ENCODE data around the gene MDN1.
A peak's percentile ranks its signal among the peaks of the same experiment; 100 is the strongest.

Gene MDN1

DNA sequence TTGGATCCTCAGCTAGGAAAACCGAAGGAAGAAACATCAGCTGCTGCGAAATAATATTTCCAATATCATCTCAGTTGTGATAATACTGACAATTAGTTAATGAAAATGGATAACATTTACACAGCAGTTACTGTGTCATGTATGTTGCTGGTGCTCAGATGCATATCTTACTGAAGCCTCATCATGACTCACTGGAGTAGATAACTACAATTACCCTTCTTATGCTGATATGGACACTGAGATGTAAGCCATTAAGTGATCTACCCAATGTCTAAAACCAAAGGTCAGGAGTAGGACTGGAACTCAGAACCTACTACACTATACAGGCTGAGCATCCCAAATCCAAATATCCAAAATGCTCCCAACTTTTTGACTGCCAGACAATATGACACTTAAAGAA is 126.4 kb downstream of the MDN1 start:
- no peak for DNase-seq

DNA sequence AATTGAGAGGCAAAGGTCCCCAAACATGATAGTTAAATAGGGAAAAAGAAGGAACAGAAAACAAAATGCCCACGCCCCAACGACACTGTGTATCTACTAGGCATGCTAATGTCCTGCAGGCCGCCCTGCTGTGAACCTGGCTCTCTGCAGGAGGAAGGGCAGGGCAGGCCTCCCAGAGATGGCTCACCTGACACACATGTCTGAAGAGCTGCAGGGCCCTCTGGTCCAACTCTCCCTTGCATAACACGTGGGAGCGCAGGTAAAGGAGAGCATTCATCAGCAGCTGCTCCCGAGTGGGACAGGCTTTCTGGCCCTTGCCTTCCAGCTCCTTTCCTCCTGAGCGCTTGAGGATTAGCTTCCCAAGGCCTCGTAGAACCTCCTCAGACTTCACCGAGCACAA is 127.3 kb downstream of the MDN1 start:
- DNase-seq: no peak

DNA sequence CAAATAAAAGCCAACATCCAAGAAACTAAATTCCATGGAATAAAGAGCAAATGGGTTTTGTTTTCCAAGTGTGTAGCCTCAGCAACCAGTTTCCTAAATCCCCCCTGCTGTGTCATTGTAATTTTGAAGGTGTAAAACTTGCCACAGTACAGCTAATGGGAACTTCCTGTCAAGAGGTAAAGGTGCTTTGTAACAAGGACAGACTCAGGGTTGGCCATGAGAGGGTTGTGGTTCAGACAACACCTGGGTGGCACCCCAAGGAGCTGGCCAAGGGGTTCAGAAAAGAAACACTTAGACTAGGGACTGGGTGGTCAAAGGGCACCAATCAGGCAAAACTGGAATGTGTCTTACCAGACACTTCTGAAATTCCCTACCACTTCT is 128.7 kb downstream of the MDN1 start:
- no peak for DNase-seq

DNA sequence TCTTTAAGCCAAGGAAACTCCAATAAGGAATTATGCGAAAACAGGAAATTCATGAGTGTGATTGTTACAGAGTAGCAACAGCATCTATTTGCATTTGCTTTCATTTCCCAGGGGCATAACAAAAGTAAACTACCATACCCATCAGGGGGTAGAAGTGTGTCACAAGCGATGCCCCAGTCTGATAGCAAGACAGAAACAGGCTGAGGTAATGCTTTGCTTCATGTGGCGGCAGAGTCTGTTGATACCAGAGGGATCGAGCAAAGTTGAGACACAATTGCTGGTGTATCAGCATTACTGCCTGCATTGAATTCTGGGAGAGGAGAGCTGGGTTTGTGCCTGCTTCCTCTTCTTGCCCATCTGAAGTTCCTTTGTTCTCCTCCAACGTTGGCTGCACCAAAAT is 129.9 kb downstream of the MDN1 start:
- DNase-seq: no peak

DNA sequence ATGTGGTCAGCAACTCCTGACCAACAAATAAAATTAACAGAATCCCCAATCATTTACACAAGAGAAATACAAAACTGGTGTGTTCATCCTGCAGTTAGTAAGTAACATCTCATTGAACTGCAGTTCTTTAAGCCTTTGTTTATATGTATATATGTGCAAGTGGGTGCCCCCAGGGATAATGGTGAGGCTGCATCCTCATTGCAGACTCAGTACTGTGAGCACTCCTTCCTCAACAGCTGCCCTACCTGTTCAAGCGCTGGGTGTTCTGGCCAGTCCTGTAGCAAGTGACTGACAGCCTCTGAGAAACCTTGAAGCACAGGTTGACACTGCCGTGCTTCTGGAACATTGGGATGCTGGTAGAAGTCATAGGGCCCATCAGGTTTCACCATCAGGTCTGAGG is 131.3 kb downstream of the MDN1 start:
- DNase-seq: no peak

DNA sequence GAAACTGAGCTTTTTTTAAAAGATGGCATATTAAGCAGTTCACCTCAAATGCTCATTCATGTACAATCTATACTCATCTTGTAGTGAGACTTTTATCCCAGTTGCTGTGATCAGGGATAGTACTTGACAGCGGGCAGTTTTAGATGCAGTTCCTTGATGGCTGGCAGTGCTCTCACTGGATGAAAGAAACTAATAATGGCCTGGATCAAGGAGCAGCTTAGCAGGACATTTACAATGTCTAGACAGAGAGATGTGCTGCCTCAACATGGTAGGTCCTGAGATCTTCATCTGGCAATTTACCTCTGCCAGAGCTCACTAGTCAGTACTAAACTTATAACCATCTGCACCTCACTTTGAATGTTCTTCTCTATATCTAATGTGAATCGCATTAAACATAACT is 134.3 kb downstream of the MDN1 start:
- no peak for DNase-seq

DNA sequence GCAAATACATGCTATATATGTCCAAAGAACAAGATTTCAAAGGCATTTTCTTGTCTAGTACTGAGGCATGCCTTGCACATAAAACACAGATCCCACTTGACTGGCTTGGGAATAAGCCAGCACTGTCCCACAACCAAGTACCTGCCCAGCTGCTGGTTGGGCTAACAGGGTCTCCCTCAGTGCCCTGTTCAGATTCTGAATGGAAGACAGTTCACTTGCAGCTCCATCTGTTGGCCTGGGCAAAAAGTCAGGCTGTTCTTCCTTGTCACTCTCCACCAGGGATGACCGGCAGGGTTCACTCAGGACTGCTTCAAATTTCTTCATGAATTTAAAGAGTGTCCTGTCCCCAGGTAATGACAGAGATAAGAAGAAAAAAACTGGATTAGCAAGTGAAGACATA is 136.6 kb downstream of the MDN1 start:
- DNase-seq: no peak

DNA sequence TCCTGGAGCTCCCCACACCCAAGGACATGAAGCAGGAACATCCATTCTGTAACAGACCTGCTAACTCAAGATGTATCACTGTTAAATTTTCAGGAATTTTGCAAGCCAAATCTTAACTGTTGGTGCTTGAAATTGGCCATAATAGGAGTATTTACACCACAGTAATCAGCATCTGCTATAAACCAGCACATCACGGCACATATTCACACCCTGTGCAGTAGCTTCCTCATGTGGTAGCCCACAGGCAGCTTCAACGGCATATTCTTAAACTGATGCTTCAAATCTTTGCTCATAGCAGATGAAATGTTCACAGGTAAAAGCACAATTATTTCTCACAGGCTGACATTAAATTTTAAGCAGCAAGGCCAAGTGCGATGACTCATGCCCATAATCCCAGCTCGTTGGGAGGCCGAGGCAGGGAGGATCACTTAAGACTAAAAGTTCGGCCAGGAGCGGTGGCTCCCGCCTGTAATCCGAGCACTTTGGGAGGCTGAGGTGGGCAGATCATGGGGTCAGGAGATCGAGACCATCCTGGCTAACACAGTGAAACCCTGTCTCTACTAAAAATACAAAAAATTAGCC is 137.5 kb downstream of the MDN1 start:
- DNase-seq: no peak

DNA sequence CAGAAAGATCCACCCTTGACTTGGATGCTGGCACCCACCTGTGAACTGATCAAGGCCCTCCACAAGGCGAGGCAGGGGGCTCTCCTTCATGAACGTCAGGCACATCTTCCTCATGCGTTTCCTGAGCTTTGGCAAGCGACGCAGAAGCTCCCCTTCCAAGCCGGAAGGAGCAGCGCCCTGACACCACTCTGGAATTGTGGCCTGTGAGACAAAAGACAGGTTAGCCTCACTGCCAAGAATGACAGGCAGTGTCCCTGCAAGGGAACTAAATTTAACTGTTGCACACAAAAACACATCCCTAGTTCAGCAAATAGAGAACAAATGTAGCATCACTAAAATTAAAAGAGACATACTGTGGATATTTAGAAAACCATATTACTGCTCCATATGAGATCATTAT is 139.0 kb downstream of the MDN1 start:
- no peak for DNase-seq

DNA sequence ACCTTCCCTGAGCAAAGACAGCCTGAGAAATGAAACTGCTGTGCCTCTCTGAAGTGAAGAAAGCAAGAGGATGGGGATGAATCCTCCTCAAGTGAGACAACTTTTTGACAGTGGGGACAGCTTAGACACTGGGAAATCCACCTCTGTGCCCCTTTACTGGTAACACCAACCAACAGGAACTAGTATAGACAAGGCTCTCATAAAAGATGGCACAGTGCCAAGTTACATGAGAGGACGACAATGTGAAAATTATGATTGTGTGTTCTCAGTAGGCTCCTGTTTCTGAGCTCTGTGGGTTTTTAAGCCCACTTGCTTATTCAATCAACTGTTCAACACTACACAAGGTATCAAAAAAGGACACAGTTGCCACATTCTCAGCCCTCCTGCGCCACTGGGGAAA is 139.4 kb downstream of the MDN1 start:
- DNase-seq: no peak

DNA sequence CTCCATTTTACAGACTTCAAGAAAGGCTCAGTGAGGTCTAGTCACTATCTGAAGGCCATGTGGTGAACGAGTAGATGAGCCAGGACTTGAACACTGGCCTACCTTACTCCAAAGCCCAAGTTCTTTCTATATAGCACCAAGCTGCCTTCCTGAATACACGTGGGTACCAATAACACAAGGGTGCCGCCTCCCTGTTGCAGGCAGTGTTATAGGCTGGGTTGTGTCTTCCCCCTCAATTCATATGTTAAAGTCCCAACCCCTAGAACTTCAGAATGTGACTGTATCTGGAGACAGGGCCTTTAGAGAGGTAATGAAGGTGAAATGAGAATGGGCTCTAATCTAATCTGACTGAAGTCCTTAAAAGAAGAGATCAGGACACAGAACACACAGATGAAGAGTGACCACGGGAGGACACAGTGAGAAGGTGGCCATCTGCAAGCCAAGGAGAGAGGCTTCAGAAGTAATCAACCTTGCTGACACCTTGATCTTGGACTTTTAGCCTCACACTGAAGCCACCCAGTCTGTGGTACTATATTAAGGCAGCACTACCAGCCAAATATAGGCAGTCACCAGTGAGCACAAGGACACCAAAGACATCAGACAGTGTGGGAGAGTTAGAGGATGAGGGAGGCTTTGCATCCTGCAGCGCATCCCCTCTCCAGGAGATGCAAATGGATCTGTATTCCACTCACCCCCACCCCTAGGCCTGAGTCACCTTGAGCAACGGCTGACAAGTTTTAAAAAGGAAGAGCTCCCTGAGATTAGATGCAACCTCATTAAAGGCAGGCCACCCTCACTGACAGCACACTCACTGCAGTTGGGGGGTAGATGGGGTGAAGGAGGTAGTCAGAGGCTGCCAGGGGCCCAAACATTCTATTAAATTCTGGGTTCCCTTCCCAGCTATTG is 140.1 kb downstream of the MDN1 start:
- DNase-seq: no peak

DNA sequence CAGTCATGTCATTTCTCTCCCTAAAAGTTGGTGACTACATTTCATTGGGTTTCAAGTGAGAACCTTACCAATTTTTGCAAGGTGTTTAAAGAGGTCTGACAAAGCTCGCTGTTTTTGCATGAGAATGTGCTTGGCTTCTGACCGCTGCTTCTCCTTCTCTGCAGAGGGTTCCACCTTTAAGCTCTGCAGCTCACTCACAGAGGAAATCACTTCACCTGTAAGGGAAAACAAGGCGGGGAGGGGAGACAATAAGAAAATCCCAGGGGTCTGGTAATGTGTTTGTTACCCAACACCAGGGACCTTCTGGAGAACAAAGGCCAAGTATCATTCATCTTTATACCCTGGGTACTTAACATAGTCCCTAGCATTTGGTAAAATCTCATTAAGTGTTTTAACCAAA is 141.1 kb downstream of the MDN1 start:
- DNase-seq: no peak

DNA sequence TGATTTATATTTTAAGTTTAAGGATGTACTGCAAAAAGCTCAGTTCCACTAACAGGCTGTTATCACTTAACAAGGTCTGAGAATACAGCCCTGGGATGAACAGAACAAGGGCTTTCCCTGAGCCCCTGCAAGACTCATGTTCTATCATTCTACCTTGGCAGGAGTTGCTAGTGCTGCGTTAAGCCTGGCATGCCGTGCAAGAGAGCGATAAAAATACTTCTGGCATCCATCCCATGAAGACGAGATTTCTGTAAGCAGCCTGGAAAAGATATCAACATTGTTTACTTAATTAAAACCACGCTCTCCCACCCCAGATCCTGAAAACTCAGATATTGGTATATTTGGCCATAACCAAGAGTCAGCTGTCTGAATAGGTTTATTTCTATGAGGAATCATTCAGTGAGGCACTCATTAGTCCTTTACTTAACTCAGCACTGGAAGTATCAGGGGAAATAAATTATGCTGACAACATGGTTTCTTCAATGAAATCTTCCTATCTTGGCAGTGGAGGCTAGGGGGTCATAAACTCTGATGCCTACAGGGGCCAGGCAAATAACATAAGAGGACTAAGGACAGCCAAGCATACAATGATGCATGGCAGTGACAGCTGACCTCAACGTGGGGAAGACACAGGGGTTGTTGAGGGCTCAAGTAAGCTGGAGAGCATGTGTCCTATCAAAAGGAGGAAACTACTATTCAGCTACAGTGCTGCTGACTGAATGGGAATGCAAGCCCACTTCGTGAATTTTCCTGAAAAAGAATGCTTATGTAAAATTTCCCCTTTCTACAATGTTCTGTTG is 143.4 kb downstream of the MDN1 start:
- DNase-seq: peak; percentile 39

DNA sequence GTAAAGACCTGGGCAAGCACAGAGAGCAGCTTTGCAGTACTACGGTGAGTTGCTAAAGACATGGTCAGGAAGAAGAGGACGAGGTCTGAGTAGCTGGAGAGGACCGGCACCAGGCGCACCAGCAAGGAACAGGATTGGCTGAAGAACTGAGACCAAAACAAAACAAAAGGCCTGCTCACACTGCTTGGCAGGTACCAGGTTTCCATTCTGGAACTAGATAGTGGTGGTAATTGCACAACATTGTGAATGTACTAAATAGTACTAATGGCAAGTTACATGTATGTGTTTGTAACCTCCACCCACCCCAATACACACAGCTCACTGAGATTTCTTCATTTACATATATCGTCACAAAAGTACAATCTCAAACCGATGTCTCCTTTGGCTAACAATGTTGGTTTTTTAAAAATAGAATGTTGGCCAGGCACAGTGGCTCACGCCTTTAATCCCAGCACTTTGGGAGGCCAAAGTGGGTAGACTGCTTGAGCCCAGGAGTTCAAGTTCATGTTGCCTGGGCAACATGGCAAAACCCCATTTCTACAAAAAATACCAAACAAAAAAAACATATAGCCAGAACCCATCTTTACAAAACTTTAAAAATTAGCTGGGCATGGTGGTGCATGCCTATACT is 148.5 kb downstream of the MDN1 start:
- no peak for DNase-seq

DNA sequence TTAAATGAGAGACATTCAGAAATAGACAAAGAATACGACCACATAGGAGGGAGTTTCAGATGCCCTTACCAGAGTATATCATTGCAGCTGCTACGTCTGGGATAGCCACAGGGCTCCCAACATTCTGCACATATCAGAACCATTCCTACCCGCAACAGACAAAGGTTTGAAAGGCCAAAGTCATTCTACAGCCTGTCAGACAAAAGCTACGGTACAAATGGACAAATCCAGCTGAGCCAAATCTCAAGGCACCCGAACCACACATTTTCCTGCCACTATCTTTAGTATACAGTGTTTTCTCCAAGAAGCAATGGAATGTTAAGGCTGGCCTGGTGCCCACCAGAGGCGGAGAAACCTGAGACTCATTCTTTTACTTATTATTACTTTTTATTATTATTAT is 150.6 kb downstream of the MDN1 start:
- peak; percentile 9 for DNase-seq

DNA sequence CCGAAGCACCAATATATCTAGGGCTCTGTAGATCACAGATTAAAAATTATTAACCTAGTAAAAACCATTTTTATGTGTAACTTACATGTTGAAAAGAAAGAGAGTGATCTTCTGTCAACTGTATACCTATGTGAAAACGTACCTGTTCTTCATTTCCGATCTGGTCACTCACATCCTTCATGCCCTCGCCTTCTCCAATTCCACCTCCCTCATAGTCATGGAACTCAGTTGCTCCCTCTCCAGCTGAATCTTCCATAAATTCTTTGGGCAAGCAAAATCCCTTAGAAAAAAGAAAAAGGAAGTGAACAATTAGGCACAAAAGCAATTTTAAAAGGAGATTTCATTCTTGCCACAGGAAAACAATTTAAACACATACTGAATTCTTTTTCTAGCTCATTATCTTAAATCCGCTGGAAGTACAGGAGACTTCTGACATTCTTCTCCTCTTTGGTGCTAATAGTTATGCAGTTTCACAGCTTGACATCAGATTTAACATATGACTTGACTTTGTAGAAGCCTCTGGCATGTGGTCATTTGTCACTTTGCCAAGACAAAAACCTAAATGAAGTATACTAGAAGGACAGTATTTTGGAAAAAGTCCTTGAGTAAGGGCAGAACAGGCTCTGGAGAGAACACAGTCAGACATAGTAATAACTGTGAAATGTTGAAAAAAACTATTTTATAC is 151.6 kb downstream of the MDN1 start:
- peak; percentile 62 for DNase-seq

DNA sequence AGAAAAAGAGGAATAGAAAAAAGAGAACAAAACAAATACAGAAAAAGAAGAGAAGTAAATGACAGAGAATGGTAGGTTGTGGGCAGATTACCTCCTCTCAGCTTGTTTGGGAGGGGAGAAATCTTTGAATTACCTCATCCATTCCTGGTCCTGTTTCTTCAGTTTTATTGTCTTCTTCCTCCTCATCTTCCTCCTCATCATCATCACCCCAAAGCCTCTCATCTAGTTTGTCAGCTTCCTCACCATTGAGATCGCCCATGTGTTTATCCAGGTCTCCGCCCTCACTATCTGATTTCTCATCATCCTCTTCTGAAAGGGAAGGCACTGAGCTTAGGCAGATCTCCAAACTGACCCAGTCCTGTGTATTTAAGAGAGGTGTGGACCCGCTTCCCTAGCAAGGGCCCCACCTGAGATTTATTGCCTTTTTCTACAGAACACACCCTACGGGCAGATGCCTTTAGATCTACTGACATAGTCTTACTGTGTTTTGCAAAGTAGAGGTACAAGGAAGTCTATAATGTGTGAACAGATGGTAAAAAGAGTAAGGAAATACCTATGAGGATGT is 156.9 kb downstream of the MDN1 start:
- no peak for DNase-seq

DNA sequence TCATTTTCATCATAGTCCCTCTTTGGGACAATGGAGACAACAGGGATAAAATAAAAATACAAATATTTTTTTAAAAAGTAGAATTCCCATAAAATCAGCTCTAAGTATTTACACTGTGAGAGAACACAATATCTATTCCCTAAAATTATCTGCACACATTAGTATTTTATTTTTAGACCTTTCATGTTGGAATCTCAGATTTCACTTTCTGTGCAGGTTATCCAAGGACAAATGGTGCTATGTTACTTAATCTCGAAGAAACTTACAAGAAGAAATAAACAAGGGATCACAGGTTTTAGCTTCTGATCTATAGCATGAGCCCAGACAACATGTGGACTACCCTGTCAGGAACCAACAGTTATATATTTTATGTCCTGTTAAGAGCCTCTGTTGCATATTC is 158.0 kb downstream of the MDN1 start:
- DNase-seq: no peak

DNA sequence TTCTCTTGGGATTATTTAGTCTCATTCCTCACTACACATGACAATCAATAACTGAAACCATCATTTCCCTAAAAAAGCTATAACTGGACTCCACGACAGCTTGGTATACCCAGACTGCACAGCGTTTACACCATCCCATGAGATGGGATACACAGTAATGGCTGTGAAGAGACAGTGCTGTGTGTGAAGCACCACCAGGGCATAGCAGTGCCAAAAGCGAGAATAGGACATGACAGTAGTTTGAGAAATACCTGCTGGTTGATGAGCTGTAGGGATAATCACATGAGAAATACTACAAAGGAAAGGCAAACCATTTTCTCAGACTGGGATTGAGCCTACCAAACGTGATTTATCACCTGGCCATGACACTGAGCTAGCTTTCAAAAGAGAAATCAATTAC is 158.6 kb downstream of the MDN1 start:
- no peak for DNase-seq

DNA sequence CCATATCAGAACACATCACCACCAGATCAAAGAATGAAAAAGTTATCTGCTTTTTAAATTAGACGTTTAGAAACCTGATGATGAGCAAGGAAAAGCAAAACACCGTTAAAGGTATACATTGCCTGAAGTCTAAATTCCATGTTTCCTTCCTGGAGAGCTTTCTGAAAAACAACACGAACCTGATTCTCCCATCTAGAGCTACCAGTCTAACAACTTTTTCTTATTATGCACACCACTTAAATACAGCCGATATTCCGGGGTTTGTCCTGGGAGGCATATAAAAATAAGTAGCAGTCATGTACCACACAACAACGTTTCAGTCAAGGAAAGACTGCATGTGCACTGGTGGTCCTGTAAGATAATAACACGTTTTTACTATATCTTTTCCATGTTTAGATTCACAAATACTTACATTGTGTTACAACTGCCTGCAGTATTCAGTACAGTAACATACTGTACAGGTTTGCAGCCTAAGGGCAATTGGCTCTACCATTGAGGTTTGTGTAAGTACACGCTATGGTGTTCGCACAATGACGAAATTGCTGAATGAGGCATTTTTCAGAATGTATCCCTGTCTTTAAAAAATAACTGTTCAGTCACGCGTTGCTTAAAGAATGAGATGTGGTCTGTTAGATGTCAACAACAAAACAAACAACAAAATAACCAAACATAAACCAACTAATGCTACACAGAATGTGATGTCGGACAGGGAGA is 162.0 kb downstream of the MDN1 start:
- DNase-seq: no peak

DNA sequence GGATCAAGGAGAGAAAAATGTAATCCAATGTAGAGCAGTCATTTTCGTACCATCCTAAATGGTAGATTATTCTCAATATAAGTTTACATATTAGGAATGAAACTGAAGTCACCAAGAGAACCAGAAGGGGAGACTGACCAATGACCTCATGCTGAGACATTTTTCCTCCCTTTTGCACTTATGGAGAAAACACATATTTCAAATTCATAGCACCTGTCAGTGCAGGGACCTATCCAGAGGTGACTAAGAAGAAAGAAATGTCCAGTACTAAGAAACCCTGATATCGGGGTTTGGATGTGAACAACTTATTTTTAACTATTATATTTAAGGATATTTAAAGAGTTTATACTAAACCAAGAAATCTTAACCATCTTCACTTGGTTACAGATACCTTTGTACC is 164.5 kb downstream of the MDN1 start:
- DNase-seq: no peak

DNA sequence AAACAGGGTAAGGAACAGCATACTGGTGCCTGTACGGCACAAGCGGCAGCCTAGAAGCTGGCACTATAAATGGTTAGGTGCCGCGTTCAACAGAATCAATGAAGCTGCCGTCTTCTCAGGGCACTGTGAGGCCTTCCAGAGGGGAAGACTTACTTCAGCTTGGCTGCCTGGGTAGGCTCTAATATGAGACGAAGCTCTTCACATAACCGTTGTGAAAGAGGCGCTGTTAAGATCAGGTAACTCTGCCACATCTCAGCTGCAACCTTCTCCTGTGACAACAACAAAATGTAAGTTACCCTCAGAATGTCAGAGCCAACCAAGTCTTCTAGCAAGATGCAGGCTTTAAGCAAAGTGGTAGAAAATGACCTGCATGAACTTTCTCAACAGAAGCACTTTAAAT is 169.0 kb downstream of the MDN1 start:
- no peak for DNase-seq
